HG03460 (cell line): Measurements from ENCODE around the gene NRXN3.

Experiments used
- ATAC-seq: cut with Tn5 transposase; IDR thresholded peaks from one replicate; pipeline ENCODE4 v1.9.1; 2021; ENCODE audit not compliant: unreplicated experiment

NRXN3 gene

DNA sequence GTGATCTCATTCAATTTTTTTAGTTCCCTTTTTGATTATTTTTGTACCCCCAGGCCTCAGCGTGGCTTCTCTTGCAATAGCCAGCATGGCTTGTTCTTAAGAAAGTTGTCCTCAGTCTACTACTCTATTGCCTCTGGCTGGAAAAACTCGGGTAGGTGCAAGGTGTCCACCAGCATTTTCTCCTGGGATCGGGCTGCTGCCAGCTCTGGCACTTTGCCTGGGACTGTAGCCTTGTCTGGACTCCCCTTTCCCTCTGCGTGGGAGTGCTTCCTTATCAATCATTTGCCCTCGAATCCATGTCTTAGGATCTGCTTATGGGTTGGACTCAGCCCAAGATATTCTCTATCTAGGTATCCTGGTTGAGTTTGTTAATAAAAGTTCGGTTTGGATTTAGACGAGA, 1267.8 kb downstream of the NRXN3 start:
- ATAC-seq, result no peak

DNA sequence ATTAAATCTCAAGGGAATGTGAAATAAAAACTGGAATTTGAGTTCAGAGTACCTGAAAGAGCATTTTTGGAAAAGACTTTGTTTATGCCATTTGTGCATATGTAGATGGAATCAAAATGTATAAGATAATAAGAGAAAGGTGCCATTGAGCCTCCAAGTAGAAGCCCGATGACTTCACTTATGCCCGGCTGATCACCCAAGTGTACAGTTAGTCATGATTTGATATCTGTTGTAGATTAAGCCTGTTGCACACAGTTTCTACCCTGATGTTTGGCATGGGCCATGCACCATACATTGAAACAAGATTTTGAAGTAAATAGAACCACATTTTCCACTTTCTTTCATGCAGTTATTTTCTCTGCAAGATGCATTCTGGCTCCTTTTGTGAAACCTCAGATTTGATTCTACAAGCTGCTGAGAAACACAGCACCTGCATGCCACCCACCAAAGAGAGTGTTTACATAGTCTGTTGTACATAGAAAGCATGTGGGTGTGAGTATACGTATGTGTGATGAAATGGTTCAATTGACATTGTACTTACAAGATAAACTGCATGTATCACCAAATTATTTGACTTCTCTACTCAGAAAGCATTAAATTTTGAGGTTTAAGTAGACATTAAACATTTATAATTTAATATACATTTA, 1268.6 kb downstream of the NRXN3 start:
- no peak for ATAC-seq

DNA sequence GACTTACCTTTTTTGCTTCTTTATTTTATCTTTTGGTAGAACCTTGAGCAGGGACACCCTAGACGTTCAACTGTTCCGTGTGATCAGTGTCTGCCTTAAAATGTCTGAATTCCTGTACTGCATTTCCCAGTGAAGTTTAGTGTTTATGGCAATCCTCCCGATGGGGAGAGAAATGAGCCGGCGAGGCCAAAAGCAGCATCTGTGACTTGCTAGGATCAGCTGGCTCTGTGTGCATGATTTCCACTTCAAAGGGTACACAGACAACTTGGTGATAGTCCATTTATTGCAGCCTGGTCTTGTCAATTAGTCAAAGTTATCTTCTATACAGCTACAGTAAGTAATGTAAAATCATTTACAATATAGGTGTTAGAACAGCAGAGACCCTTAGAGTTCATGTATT, 1272.6 kb downstream of the NRXN3 start:
- no peak for ATAC-seq

DNA sequence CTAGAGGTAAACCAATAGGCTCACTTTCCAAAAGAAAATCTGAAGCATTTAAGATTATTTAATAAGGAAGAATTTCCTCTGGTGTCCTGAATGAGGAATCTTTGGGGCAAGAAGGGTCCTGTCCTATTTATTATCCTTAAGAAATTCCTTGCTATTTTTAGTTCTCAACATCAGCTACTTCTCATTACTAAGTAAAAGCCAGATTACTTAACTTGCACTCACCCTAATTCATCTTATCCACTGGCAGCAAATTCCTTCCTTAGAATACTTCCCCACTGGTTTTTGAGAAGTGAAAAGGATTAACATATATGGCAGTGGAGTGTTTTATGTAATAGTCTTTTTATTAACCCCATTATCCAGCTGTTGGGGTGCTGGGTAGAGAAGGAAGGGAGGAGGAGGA, 1273.4 kb downstream of the NRXN3 start:
- no peak for ATAC-seq

DNA sequence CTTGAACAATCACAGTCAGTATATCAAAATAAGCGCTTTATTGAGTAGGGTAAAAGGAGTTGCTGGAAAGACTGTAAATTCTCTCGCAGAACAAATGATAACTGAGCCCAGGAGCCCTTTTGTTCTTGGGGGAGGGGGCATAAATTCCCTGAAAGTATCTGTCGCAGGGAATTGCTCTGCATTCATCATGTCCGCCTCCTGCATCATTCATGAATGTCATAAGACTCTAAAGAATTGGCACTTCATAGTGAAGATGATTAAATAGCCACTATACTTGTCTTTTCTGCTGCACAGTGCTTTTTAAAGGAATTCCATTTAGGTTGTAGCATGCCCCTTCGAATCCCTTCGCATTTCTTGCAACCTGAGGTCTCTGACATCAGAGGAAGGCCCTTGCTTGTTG, 1278.8 kb downstream of the NRXN3 start:
- no peak for ATAC-seq

DNA sequence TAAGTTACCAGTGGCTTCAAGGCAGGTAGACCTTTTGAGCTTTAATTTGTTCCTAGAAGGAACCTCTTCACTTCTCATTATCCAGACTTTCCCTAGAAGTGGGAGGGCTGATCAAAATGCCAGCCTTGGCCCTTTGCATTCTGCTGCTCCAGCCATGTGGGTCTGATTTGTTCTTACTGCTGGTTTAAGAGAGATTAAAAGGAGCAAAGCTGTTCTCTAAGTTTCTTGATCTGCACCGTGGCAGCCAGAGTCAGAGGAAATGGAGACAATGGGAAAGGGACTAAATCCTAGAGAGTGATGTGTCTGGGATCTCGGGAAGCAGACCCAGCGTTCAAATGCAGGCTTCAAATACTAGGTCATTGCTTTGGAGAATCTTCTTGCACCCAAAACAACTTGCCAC, 1281.4 kb downstream of the NRXN3 start:
- no peak for ATAC-seq

DNA sequence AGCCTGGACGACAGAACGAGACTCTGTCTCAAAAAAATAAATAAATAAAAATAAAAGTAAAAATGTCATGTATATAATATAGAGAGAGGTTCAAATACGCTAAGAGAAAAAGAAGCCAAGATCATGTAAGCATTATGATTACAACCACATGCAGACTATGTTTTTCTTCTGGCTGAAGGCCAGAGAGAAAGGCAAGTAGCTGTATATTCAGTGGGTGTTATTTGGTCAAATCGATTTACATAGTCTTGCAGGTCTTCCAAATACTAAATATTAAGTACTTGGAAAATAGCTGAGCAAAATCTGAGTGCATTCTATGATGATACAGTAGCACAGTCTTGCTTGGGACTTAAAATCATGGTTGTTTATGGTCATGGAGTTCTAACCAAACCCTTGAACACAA, 1283.1 kb downstream of the NRXN3 start:
- no peak for ATAC-seq

DNA sequence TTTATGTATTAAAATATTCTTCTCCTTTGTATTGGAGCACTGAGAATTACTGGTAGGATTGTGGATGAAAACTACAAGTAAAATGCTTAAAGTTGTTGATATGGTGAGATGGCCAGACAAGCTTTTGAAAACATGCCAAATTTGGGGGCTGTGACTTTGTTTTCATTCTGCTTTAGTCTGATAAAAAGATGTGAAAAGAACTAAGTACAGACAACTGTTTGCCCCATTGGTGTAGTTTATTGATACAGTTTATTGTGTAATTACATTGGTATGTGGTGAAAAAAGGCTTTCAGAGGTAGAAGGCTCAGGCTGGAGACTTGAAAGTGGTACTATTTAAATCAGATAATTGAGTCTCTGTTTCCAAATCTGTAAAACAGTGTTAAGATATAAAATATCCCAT, 1294.3 kb downstream of the NRXN3 start:
- no peak for ATAC-seq

DNA sequence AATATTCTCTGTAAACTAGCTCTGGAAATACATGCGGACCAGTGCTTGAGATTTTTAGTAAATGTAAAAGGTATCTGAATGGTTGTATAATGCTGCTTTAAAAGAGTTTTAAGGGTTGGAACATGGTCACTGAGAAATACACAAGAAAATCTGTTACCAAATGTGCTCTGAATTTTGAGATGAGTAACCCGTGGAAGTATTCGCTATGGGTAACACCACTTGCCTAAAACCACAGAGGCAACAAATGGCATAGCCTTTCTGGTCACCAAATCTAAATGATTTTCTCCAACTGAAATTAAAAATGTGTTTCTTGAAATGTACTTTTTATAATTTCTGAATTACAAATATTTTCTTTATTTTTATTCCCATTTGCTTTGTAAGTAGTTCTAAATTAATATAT, 1295.5 kb downstream of the NRXN3 start:
- no peak for ATAC-seq

DNA sequence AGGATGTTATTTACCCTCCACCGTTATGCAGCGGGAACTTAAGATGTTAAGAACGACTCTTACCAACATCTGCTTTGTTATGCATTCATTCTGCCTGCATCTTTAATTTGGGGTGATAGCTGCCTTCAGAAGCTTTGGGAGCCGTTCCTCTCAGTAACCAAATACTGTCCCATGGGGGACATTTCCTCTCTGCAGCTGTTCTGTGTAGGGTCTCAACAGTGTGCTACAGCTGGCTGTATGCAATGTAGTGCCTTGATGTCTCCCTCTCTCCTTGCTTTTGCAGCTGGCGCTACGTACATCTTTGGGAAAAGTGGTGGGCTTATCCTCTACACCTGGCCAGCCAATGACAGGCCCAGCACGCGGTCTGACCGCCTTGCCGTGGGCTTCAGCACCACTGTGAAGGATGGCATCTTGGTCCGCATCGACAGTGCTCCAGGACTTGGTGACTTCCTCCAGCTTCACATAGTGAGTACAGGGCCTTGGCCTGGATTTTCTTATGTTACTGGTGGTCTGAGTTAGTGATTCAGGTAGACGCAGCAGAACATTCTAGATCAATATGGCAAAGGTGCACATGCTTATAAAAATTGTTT, 1296.9 kb downstream of the NRXN3 start:
- no peak for ATAC-seq

DNA sequence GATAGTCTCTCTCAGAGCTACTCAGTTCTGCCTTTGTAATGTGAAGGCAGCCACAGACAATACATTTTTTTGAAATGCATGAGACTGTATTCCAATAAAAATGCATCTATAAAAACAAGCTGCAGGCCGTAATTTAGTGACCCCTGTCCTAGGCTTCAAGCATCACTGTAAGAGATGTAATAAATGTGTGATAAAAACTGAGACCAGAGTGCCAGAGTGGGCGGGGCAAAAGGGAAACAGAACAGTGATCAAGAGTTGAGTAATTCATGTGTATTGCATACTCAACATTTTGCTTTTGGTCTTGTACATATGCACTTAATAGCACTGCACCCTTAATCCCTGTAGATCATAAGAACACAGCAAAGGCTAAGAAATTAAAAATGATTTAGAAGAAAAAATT, 1297.7 kb downstream of the NRXN3 start:
- no peak for ATAC-seq

DNA sequence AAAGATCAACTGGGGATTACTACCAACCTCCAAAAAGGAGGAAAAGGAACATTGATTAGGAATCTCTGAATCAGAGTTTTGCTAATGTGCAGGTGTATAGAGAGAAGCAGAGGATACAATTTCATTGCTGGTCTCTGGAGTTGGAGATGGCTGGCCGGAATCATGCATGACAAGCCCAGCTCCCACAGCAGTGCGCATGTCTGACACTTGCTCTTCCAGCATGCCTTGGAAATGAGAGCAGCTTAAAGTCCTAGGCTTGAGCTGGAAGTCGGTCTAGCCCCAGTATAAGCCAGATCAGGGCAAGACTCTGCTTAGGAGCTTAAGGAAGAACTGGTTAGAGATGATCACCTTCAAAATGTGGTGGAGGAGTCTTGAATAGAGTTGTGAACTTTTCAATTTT, 1298.3 kb downstream of the NRXN3 start:
- ATAC-seq, result no peak

DNA sequence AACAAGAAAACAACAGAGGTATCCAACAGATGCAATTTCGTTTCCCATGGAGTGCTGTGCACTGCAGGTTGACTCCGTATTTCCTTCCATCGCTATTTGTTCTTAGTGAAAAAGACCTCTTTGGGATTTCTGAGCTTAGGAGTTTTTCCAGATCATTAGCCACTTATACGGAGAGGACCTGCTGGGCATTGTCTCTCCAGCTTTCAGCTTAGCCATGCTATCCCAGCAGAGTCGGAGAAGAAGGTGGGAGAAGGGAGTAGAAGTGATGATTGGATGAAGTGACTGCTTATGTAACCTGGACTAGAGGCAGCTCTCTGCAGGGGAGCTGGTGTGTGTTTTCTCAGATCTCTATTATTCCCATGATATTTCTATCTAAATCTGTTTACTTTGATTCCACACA, 1303.5 kb downstream of the NRXN3 start:
- ATAC-seq, result no peak

DNA sequence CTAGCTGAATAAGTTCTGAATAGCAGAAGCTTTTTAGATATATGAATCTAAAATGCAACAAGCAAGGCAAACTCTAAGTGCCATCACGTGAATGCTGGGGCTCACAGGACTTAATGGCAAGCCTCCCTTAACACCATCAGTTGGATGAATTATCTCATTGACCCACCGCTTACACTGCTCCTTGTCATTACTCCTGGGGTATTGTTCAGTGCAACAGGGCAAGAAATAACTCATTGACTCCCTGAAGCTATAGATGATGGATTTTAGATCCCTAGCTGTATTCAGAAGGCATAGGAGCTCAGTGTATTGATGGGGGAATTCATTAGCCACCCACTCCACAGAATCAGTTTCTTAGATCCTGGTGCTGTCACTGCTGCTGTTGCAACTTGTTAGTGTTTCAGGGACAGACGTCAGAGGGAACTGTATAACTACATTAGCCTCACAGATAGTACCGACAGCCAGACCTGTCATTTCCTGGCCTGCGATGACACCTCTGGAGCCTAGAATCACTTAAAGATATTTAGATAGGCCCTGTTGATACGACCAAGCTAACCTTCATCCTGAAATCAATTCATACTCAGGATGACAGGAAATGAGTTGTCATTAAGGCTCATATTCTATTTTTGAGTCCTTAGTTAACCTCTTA, 1305.8 kb downstream of the NRXN3 start:
- no peak for ATAC-seq

DNA sequence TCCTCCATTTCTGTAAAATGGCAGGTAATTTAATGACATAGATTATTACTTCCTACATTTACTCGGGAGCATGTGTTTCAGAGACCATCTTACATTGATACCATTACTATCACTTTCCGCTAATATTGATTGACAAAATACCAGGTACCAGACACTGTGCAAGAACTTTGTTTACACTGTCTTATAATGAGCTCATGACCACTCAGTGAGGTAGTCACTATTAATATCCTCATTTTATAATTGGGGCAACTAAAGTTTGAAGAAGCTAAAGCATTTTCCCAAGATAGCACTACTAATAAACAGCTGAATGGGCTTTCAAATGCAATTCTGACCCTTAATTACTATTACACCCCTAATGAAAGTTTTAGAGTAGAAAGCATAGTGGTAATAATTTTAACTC, 1306.4 kb downstream of the NRXN3 start:
- ATAC-seq, result no peak

DNA sequence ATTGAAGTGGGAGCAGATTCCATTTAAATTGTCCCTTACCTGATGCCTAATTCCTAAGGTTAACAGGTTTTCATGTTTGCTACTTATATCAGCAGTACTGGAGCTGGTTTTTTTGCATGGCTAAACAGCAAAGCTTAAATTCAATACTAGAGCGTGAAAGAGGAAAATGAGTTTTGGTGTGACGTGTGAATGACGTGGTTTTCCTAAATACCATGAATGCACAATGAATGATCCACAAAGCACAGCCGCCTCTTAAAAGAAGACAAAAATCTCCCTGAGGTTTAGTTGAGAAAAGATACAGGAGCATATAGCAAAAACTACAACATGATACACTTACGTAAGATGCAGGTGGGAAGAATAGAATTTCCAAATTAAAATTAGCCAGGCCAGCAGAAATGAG, 1310.0 kb downstream of the NRXN3 start:
- ATAC-seq, result no peak

DNA sequence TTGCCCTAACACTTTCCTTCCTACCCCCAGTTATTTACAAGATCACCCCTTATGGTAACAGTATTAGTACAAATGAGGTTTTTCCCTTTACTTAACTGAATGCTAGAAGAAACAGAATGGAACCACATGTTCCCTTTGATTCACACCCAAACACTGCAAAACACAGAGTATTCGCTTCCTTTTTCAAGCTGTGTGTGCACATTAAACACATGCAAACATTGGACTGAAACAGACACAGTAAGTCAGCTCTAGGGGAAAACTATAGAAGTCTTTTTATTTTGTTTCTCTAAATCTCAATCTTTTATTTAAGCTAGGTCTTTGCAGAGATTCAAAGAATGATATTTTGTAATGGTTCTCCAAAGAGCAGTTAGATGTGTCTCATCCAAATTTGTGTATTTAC, 1312.7 kb downstream of the NRXN3 start:
- ATAC-seq, result no peak

DNA sequence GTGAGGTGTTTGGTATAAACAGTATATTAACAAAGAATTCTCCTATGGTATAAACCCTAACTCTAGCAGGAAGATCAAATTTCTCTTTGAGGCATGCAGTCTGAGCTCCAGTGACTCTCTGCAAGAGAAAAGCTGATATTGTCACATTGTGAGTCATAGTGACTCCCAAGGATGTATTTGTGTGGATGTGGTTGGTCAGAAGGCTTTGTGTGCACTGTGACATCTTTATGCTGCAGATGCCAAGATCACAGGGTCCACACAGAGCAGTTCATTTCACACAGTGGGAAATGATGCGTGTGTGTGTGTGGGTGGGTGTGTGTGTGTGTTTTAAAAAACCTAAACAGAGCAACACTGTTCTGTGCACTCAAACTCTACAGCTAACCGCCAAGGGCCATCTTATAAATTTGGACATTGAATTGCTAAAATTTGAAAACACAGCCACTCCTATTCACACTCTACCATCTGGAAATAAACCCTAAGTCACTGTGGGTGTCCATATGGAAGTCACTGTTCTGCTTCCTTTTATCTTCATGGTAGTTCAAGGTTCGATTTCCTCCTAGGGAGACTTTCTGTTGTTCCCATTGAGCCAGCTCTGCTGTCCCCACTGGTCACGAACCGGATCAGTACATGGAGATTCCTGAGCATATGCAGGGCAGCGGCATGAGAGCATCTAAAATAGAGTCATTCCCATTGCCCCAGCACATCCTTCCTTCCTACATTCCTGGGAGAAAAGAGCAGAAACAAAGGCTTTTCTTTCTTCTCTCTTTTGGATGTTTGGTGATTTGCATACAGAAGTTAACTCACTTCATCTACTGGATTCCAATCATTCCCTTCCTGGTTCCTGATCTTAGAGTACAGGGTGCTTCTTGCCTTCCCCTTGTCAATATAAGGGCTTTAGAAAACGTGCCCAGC, 1313.6 kb downstream of the NRXN3 start:
- ATAC-seq, result no peak

DNA sequence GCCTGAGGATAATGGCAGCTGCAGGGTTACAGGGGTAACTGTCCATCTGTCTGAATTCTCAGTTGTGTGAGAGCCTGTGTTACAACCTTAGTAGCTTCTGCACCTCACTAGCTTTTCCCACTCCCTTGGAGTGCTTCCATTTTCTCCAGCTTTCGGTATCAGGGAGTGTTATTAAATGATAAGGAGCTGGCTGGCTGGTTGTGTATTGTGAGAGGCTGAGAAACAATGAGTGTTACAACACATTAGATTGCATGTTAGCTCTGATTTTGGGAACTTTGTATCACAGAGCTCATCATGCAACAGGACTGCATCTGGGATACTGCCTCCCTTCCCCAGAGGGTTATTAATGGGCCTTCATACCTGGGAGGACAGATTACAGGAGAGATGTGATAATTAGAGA, 1317.5 kb downstream of the NRXN3 start:
- no peak for ATAC-seq

DNA sequence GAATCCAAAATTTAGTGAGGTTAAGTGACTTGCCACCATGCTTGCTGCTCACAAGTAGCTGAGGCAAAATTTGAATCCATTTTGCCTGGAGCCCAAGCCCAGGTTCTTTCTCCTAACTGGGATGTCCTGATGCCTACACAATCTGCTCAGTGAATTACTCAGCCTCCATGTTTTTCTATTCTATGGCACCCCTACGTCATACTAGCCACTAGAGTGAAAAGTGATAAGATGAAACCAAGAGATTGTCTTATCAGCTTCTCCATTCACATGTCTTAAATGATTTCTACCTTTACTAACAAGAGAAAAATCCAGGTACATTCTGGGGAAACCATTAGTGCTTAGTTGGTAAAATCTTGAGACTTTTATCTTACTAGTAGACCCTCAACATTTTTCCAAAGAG, 1321.0 kb downstream of the NRXN3 start:
- no peak for ATAC-seq

DNA sequence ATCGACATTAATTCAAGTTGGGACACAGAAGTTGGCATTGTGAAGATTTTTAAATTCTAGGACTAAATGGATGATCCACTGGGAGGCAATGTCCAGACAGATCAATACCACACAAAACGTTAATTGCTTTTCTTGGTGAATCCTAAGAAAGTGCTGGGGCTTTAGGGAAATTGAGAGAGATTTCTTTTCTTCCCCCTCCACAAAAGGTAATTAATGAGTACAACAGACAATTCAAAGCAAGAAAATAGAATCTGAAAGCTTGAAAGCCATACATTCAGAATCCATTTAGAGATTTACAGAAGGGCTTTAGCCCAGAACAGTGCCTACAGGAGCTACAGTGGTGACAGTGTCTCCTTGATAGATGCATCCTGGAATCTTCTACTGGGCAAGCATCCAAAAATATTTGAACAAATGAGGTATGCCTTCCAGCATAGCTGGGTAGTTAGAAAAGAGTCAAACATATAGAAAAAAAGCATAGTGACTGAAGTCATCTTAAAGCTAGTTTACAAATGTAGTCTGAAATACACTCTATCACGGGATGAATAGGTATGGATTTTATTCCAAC, 1323.0 kb downstream of the NRXN3 start:
- no peak for ATAC-seq
